ENCODE measurements around the gene TUBA3D. TPM values are rescaled to one million over a fixed set of nuclear protein-coding genes. Genes with fewer than 3 reads are reported as not detected.
"Not testable (repeated sequence)": the region's sequence is repeated elsewhere in the genome, so short reads cannot be mapped to it uniquely, and the experiment has no call there.

Gene TUBA3D
- total RNA-seq, 1 donor from 2014 or later: not detected

- Mint-ChIP-seq H3K4me3 (ENCODE audit: unreplicated experiment) (peak within 1 kb of the TSS; percentile 98), H3K4me1 (ENCODE audit: low read depth, unreplicated experiment) (peaks cover 16% of the 10 kb centered on the region), H3K27ac (ENCODE audit: unreplicated experiment) (peak within 1 kb of the TSS; percentile 97), H3K27me3 (ENCODE audit: unreplicated experiment) (peaks cover 10% of the 10 kb centered on the region)
- H3K36me3 Mint-ChIP-seq (ENCODE audit: unreplicated experiment); DNase-seq; H3K9me3 Mint-ChIP-seq (ENCODE audit: unreplicated experiment): not testable (repeated sequence)
These were observed 16.1 kb downstream of the TUBA3D start, which contains the start of gene MZT2A for GRCh38 chr2:131492015-131492417. TSS of gene MZT2A (minus strand) at chr2:131492397. CDS start at chr2:131492376, 21 bp downstream.

GRCh38 chr2:131492418-131493198 is 16.7 kb downstream of the TUBA3D start:
- Mint-ChIP-seq H3K27me3 (ENCODE audit: unreplicated experiment) (peaks cover 10% of the 10 kb centered on the region), H3K36me3 (ENCODE audit: unreplicated experiment) (no peaks in the 10 kb centered on the region), H3K27ac (ENCODE audit: unreplicated experiment) (peak overlapping the region; percentile 75), H3K9me3 (ENCODE audit: unreplicated experiment) (peaks cover 9% of the 10 kb centered on the region), H3K4me1 (ENCODE audit: low read depth, unreplicated experiment) (peaks cover 16% of the 10 kb centered on the region), H3K4me3 (ENCODE audit: unreplicated experiment) (peak overlapping the region; percentile 98)
- peak; percentile 89 for TF ChIP-seq CTCF (IDR thresholded peaks at IDR 0.05; ENCODE audit: partially characterized antibody, unreplicated experiment)
- DNase-seq: peak; percentile 94

GRCh38 chr2:131493199-131493968 is 17.5 kb downstream of the TUBA3D start:
- Mint-ChIP-seq H3K4me1 (ENCODE audit: low read depth, unreplicated experiment) (peaks cover 10% of the 10 kb centered on the region), H3K36me3 (ENCODE audit: unreplicated experiment) (no peaks in the 10 kb centered on the region), H3K27me3 (ENCODE audit: unreplicated experiment) (peaks cover 10% of the 10 kb centered on the region), H3K4me3 (ENCODE audit: unreplicated experiment) (peak overlapping the region; percentile 98), H3K9me3 (ENCODE audit: unreplicated experiment) (peaks cover 9% of the 10 kb centered on the region), H3K27ac (ENCODE audit: unreplicated experiment) (peak overlapping the region; percentile 97)
- no peak for TF ChIP-seq CTCF (IDR thresholded peaks at IDR 0.05; ENCODE audit: partially characterized antibody, unreplicated experiment)
- no peak for DNase-seq

- H3K9me3 Mint-ChIP-seq (ENCODE audit: unreplicated experiment); H3K4me1 Mint-ChIP-seq (ENCODE audit: low read depth, unreplicated experiment); H3K27me3 Mint-ChIP-seq (ENCODE audit: unreplicated experiment); H3K4me3 Mint-ChIP-seq (ENCODE audit: unreplicated experiment); H3K27ac Mint-ChIP-seq (ENCODE audit: unreplicated experiment); DNase-seq; H3K36me3 Mint-ChIP-seq (ENCODE audit: unreplicated experiment): not testable (repeated sequence)
These were observed 19.6 kb downstream of the TUBA3D start for GRCh38 chr2:131495506-131495905.

- H3K4me1 Mint-ChIP-seq (ENCODE audit: low read depth, unreplicated experiment); H3K4me3 Mint-ChIP-seq (ENCODE audit: unreplicated experiment); H3K9me3 Mint-ChIP-seq (ENCODE audit: unreplicated experiment); H3K36me3 Mint-ChIP-seq (ENCODE audit: unreplicated experiment); H3K27me3 Mint-ChIP-seq (ENCODE audit: unreplicated experiment); H3K27ac Mint-ChIP-seq (ENCODE audit: unreplicated experiment); DNase-seq: not testable (repeated sequence)
These were observed 22.5 kb downstream of the TUBA3D start for GRCh38 chr2:131498321-131498973.

- not testable (repeated sequence) for H3K36me3 Mint-ChIP-seq (ENCODE audit: unreplicated experiment); H3K27ac Mint-ChIP-seq (ENCODE audit: unreplicated experiment); H3K4me3 Mint-ChIP-seq (ENCODE audit: unreplicated experiment); H3K27me3 Mint-ChIP-seq (ENCODE audit: unreplicated experiment); H3K9me3 Mint-ChIP-seq (ENCODE audit: unreplicated experiment); H3K4me1 Mint-ChIP-seq (ENCODE audit: low read depth, unreplicated experiment); DNase-seq
These were observed 27.7 kb downstream of the TUBA3D start for GRCh38 chr2:131503587-131503986.

GRCh38 chr2:131504082-131504750 is 28.3 kb downstream of the TUBA3D start:
- not testable (repeated sequence) for DNase-seq; H3K9me3 Mint-ChIP-seq (ENCODE audit: unreplicated experiment); H3K4me1 Mint-ChIP-seq (ENCODE audit: low read depth, unreplicated experiment); H3K27ac Mint-ChIP-seq (ENCODE audit: unreplicated experiment); H3K4me3 Mint-ChIP-seq (ENCODE audit: unreplicated experiment); H3K36me3 Mint-ChIP-seq (ENCODE audit: unreplicated experiment); H3K27me3 Mint-ChIP-seq (ENCODE audit: unreplicated experiment)
